ENCODE data around the gene POLN. TPM values are rescaled to one million over a fixed set of nuclear protein-coding genes. Genes with fewer than 3 reads are reported as not detected.

Gene POLN
- total RNA-seq, 2 experiments from 2014 or later = 1.2 to 2.2 TPM

DNA sequence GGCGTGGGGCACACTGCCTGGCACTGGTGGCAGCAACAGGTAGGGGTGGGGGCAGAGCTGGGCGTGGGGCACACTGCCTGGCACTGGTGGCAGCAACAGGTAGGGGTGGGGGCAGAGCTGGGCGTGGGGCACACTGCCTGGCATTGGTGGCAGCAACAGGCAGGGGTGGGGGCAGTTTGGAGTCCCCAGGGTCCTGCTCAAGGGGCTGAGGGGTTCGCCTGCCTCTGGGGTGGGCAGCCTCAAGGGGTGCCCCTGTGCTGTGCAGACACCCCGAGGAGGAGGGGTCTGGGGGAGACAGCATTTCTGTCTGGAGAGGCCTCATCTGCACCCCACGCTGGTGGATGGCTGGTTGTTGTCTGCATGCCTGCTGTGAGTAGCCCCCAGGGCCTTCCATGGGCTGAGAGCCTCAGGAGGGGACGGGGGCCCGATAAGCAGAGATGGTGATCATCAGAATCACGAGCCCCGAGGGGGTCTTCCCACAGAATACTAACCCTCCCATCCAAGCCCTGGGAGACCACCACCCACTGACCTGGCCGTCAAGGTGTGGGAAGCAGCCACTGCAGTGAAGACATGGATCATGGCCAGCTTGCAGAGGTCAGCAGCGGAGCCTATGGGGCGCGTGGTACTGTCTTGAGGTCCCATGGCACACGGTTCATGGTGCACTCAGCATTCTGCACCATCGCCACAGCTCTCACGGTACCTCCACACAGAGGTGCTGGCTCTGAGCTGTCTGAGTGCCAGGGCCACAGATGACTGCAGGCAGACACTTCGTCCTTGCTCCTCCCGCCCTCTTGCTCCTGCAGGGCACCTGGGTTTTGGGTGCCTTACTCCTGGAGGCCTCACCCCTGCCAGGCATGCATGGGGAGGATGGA, 161.3 kb downstream of the POLN start:
- ChIA-PET POLR2A (no interaction called here), CTCF (no interaction called here)

DNA sequence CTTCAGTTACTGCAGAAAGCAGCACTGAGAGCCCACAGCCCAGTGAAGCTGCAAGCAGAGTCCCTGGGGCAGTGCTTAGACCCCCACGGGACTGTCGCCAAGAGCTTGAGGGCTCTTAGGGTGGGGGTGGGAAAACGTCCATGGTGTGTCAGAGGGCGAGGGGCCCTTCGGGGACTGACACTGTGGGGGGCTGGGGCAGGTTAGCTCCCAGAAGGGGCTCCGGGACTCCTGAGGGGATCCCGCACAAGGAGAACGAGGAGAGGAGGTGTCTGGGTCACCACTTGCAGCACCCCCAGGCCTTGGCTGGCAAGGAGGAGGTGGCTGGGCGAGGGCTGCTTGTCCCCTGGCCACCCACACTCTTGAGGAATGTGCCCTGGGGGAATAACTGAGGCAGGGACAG, 162.0 kb downstream of the POLN start:
- ChIA-PET CTCF (no interaction called here), POLR2A (no interaction called here)

DNA sequence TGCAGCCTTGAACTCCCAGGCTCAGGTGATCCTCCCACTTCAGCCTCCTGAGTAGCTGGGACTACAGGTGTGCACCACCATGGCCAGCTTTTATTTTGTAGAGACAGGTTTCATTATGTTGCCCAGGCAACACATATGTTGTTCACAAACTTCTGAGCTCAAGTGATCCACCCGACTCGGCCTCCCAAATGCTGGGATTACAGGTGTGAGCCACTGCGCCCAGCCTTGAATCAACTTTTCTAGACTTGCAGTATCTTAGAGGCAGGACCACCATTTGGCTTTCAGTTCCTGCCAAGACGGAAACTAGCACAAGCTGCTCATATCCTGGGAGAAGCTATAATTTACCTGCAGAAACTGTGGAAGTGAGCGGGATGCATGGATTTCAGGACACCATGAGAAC, 162.9 kb downstream of the POLN start:
- CTCF ChIA-PET = no interaction called here
- POLR2A ChIA-PET = no interaction called here

DNA sequence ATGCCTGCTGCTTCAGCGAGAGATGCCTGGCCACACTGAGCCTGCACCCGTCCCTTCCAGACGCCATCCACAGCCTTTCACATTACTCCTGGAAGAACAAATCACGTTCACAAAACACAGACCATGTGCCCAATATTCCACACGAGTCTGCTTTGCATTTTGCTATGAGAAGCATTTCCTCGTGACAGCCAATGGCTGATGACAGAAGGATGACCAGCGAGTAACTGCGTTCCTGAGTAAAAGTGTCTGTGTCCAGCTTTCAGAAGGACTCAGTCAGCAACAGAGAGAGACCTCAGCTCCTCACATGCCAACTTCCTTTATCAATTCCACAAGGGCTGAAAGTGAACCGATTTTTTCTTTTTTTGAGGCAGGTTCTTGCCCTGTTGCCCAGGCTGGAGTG, 163.3 kb downstream of the POLN start:
- CTCF ChIA-PET = no interaction called here
- POLR2A ChIA-PET = no interaction called here

DNA sequence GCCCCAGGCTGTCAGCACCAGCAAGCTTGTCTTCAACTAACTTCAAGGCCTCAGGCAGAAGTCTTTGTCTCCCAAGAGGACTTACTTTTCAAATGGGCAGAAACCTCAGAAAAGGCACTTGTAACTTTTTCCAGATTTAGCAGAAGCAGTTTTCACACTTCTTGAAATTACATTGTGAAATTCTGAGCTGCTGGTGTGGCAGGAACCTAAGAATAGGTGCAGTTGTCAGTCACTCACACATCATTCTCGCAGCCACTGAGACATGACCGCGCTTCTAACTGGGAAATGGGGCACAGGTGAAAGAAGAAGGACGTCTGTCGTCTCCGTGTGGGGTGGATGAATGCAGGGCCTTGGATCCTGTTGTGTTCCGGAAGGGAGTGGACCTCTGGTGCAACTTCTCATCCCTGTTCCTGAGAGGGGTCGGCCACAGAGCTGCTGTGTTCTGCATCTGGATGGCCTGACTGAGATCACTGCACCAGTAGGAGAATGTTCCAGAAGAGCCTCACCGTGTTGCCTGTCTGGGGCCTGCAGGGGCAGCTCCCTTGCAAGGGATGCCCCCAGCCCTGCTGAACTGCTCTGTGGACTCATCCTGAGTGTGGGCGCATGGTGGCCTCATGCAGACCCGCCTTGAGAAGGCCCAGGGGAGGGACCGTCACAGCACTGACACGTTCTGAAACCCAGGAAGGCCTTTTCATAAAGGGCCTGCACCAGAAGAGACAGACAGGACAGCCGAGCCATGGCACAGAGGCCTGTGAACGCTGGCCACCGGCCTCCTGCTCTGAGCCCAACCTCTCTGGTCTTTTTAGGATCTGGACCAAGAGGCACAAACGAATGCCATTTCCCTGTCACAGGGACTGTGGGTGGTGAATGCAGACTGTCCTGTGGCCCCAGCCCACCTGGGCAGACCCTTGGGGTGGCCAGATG, 164.1 kb downstream of the POLN start:
- POLR2A ChIA-PET = no interaction called here
- CTCF ChIA-PET = no interaction called here

DNA sequence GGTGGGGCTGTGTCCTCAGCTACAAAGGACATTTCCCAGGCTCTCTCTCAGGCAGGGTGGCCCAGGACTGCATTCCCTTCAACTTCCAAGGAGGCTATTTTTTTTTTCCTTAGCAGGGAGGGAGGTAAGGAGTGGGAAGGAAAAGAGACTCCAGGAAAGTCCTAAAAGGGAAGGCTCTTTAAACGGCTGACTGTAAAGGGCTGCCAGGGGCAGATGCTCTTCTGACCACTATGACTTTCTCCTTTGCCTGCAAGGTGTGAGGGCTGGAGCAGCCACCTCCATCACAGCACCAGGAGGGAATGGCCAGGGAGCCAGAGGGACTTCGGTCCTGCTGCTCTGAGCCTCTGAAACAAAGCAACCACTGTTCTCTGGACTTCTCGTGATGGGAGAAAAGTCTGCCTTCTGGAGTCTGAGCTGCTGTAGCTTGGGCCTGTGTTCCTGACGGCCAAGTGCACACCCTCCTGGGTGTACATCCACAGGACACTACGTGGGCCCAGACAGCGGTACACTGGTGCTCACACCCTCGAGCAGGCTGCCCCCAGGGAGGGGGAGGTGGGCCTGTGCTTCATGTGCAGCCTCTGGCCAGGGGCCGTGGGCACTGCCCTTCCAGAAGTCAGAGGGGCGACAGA, 164.9 kb downstream of the POLN start:
- CTCF ChIA-PET = no interaction called here
- POLR2A ChIA-PET = no interaction called here

DNA sequence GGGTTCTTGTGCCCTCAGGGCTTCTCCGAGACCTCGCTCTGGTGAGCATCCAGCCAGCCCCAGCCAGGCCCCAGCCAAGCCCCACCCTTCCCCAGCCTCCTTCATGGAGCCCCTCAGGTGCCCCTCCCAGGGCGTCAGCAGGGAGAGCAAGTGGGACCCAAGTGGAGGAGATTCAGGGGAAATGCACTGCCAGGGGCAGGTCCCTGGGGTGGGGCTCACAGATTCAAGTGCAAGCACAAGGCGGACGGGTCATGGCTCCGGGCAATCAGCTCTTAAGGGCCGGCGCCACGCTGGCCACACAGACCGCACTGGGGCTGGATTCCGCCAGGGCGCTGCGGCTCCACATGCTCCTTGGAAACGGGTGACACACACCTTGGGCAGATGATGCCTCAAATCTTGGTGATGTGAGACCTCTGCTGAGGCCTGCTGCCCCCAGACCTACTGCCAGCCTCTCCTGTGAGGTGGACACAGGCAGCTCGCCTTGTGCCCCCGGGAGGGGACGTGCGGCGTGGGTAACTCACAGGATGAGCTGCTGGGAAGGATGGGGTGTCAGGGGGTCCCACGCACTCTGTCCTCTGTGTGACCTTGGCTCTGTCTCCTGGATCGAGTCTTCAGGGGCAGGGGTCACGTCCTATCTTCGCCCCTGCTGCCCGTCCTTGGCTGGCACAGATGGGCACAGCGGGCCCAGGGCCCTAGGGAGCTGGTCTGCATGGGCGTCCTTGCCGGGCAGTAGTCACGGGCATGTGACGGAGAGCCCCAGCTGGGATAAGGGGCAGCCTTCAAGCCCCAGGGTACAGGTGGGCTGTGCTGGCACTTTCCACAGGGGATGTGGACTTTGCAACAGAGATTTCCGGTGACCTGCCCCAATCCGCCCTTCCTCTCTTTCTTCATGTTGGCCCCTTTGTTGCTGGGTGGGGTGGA, 165.7 kb downstream of the POLN start:
- ChIA-PET POLR2A (interaction anchor here (0.6 kb wide), 1 partner anchor 162 kb away, joined by 3 read pairs; no protein-coding TSS in a partner anchor), CTCF (no interaction called here)

DNA sequence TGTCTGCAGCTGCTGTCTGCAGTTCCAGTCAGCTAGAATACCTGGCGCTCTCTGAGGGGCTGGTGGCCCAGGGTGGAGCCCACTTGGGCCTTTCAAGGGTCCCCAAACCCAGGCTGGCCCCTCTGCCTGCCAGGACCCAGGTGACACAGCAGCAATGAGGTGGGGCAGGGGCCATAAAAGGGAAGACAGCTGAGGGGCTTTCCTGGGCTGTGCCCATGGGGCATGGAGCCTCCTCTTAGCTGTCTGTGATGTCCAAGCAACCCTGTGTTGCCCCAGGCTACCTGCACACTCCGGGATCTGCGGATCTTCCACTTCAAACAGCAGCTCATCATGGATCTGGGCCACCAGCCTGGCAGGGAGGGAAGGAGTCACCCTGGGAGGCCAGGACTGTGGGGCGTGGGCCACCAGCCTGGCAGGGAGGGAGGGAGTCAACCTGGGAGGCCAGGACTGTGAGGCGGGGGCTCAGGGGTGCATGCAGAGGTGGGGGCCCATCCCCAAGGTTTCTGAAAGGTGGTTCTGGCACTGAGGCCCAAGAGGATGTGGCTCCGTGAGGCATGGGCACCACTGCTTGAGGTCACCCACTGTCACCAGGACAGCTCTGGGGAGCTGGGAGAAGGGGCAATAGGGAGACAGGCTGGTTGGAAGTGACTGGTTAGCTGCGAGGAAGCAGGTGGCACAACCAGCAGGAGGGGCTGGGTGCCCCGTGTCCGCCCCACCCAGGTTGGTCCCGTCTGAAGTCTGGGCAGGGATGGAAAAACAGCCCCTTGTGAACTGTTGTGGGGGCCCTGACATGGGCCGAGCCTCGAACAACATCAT, 166.5 kb downstream of the POLN start:
- CTCF ChIA-PET = no interaction called here

DNA sequence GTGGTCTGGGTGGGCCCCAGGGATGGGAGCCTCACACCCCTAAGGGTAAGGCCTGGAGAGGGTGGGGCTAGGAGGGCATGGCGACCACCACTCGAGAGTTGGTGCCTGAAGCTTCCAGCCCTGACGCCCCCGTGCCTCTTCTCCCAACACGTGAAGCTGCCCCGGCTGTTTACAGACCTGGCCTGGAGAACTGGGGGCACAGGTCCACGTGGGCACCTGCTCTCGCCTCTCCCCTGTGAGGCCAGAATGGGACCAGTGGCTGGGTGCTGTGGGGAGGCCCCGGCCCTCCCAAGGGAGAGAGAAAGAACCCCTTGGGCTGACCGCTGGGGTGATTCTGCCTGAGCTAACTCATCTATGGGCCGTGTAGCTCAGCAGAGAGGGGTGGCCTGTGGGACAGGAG, 167.3 kb downstream of the POLN start:
- ChIA-PET POLR2A (no interaction called here), CTCF (no interaction called here)

More for the DNA sequence above, 166.5 kb downstream of the POLN start:
- POLR2A ChIA-PET = interaction anchor here (0.6 kb wide), 1 partner anchor 163 kb away, joined by 3 read pairs; no protein-coding TSS in a partner anchor

DNA sequence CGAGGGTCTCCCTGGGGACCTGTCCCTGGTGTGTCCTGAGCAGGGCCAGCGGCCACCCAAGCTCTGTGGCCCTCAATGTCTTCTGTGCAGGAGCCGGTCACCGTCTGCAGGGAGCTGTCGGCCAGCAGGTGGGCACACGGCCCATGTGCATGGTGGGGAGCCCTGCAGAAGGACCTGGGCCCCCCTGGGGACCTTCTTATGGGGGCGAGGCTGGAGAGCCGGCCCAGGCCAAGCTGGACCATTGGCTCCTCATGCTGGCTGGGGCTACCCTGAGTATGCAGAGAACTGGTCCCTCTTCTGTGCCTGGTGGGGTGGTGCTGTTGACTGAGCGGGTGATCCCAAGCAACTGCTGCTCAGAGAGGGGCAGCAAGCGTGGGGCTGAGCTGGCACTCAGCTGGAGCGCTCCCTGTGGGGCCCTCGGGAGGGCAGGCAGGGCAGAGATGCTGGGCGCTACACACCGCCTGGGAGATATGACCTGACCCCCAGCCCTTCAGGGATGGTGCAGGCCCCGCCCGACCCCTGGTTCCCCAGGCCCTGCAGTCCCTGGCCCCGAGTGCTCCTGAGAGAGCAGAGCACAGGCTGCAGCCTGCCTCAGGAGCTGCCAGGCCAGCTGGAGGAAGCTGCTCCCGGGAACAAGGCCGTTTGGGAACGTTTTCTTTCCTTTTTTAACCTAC, 168.0 kb downstream of the POLN start:
- ChIA-PET POLR2A (no interaction called here), CTCF (no interaction called here)

DNA sequence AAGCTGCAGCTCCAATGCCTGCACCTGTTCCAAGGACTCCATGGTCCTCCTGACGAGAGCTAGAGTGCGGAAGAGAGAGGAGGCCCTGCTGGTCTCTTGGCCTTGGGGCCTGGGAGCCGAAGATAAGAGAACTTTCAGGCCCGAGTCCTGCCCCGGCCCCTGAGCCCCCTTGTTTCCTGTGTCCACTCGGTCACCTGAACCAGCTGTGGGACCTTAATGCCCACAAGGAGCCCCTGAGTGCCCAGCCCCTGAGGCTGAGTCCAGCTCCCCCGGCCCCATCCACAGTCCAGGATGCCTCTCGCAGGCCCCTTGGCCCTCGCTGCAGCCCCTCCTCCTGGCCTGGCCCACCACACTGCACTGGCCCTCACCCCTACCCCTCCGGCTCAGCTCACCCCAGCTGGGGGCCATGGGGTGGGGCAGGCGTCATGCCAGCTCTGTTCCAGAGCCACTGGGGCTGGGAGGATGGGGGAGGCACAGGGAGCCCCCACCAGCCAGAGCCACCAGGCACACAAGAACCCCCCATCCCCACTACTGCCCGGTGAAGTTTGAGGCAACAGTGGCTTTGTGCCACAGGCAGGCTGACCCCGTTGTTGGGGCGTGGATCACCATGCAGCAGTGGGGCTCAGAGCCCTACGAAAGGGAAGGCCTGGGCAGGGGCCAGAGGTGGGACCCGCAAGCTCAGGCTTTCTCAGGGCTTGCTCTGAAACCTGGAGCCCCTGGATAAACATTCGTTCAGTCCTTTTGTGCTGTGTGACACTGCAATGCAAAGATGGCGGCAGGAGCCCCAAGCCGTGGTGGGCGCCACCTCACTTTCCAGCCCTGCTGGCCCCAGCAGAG, 168.7 kb downstream of the POLN start:
- POLR2A ChIA-PET = no interaction called here
- CTCF ChIA-PET = no interaction called here

DNA sequence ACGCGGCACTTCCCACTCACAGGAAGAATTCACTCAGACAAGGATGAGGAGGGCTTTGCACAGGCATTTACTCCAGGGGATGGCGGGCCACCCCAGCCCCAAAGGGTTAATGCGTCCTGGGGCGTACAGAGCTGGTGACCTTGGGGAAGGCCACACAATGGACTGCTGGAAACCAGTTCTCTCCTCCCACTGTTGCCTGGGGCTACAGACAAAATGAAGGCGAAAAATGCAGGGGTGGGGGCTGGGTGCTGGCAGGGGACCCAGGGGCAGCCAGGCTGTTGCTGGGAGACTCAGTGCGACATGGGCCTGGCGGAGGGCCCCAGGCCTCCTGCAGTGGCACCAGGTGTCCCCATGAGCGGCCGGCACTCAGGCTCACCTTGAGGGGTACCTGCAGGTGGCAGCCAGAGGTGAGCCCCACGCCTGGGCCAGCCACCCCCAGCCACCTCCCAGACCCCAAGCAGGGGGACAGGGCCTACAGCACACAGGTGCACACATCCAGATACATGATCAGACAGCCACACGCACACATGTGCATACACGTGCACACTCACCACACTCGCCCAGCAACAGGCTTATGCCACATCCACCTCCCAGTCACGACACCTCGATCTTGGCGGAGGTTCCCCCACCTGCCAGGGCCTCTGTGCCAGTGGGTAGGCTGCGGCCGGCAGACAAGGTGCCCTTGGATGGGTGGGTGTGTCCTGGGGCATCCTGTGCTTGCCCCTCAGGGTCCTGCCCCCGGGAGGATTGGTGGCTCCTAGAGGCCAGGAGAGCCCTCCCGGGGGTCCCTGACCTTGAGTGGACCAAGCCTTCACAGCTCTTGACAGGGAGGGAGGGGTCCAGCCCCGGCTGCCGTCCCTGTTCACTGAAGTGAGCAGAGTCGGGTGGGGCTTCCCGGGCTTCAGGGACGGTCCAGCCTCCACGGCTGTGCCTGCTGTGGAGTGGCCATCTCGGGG, 169.7 kb downstream of the POLN start:
- CTCF ChIA-PET = no interaction called here
- POLR2A ChIA-PET = no interaction called here

DNA sequence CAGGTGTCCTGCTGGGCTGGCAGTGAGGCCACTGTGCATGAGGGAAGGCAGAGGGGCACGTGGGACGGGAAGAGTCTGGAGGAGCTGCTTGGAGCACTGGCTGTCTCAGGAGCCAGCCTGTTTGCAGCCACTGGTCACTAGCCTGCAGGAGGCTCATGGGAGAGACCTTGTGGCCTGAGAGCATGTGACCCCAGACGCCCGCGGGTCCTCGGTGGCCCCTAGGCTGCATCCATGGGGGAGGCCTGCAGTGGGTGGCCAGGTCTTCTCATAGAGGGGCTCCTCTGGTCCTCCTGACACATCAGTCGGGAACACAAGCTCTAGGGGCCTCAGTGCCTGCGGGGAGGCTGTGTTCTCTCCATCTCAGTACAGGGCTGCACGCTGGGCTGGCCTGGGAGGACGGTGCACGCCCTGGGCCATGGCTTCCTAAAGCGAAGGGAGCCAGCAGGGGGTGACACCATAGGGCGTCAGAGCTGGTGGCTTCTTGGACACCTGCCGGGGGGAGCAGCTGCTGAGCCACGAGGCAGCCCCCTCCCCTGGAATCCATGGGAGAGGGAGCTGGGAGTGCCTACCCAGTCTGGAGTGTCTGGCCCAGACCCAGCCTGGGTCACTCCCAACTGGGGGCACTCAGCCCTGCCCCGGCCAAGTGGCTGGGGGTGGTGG, 170.5 kb downstream of the POLN start:
- CTCF ChIA-PET = no interaction called here
- POLR2A ChIA-PET = no interaction called here

DNA sequence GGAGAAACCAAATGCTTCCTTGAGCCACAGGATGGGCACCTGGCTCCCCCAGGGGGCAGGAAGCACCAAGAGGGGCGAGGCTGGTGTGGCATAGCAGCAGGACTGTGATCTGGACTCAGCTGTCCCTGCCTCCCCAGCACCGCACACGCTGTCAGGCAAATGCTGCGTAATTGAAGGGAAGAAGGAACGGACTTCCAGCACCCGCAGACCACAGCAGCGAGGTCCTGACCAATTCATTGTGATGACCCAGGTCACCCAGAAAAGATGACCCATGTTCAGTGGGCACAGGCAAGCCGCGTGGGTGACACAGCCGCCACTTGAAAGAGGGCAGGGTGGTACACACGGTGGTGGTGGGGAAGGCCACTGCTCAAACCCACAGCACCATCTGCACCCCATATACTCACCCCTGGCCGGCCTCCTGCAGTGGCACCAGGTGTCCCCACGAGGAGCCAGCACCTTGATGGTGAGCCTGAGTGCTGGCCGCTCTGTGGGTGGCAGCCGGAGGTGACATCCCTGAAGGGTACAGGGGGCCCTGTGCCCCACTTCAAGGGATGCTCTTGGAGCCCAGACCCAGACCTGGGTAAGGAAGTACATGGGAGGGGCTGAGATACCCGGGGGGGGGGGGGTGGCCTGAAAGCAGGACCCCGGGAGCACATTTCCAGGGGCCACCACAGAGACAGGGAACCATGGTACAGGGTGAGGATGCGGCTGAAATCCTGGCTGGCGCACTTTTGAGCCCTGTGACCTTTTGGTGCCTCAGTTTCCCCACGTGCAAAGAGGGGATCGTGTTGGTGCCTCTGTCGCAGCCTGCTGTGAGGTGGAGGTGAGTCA, 171.3 kb downstream of the POLN start:
- ChIA-PET CTCF (no interaction called here), POLR2A (no interaction called here)

DNA sequence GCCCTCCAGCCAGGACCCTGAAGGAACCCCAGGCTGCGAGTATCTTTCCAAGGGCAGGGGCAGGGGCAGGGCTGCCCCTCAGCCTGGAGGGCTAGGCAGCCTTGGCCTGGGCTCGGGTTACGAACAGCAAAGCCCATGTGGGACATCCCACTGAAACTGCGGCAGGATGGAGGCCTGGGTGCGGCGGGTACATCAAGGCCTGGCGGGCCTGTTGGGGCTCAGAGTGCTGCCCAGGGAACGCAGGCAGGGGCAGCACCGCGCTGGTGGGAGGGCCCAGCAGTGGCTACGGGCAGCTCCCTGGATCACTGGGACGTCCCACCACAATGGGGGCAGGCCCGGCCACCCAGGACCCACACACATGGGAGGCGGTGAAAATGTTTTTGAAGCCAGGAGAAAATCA, 171.9 kb downstream of the POLN start:
- ChIA-PET POLR2A (no interaction called here), CTCF (no interaction called here)
